Measurements from ENCODE around the gene FAAP20. TPM values are rescaled to one million over a fixed set of nuclear protein-coding genes. Genes with fewer than 3 reads are reported as not detected.

The FAAP20 gene
- total and polyA plus RNA-seq, 7 donors: 28.4 to 58.0 (median 45.3) TPM

DNA sequence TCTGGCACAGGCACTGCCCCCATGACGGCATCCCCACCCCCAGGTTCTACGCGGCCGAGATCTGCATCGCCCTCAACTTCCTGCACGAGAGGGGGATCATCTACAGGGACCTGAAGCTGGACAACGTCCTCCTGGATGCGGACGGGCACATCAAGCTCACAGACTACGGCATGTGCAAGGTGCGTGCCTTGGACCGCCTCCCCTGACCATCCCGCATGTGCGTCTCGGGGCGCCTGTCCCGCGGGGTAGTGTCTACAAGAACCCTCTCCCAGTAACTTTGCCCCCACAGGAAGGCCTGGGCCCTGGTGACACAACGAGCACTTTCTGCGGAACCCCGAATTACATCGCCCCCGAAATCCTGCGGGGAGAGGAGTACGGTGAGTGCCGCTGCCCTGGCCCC lies 22.6 kb downstream of the FAAP20 start:
- H3K4me3 ChIP-seq: no peak overlapping the region
- intact Hi-C loops (cut with DNase I): no loop called here
- no peaks in the 10 kb centered on the region for H3K36me3 ChIP-seq
- no peak for DNase-seq
- no peak for TF ChIP-seq POLR2A (IDR thresholded peaks at IDR 0.05)
- TF ChIP-seq, protein P1, sequence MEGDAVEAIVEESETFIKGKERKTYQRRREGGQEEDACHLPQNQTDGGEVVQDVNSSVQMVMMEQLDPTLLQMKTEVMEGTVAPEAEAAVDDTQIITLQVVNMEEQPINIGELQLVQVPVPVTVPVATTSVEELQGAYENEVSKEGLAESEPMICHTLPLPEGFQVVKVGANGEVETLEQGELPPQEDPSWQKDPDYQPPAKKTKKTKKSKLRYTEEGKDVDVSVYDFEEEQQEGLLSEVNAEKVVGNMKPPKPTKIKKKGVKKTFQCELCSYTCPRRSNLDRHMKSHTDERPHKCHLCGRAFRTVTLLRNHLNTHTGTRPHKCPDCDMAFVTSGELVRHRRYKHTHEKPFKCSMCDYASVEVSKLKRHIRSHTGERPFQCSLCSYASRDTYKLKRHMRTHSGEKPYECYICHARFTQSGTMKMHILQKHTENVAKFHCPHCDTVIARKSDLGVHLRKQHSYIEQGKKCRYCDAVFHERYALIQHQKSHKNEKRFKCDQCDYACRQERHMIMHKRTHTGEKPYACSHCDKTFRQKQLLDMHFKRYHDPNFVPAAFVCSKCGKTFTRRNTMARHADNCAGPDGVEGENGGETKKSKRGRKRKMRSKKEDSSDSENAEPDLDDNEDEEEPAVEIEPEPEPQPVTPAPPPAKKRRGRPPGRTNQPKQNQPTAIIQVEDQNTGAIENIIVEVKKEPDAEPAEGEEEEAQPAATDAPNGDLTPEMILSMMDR (IDR thresholded peaks at IDR 0.05): no peak
- TF ChIP-seq POLR2AphosphoS5 (IDR thresholded peaks at IDR 0.05): no peak
- TF ChIP-seq EP300 (IDR thresholded peaks at IDR 0.05): no peak
- H3K27ac ChIP-seq: no peak overlapping the region
- WGBS, 2 donors: 96% methylated on average over 26 of the region's 26 CpGs
- no peaks in the 10 kb centered on the region for H3K27me3 ChIP-seq
- H3K4me1 ChIP-seq: peaks cover 0 to 13% (median 0%) of the 10 kb centered on the region in 4 donors
- H3K9me3 ChIP-seq: no peaks in the 10 kb centered on the region

DNA sequence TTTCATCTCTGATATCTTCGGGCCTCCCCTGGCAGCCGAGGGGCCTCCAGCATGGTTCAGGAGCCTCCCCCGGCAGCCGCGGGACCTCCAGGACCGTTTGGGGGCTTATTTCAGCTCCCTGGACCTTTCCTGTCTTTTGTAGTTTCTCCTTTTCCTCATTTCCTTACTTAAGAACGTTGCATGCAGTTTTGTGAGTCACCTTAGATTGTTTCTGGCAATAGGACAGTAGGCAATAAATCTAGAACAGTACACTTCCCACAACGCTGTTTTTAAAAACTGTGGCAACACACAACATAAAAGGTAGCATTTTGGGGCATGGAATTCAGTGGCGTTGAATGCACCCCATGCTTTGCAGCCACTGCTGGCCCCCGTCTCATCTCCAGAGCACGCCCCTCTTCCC lies 24.4 kb downstream of the FAAP20 start:
- H3K27ac ChIP-seq: no peak overlapping the region
- H3K9me3 ChIP-seq: no peaks in the 10 kb centered on the region
- no peaks in the 10 kb centered on the region for H3K27me3 ChIP-seq
- peaks cover 0 to 13% (median 0%) of the 10 kb centered on the region in 4 donors for H3K4me1 ChIP-seq
- no peak overlapping the region for H3K4me3 ChIP-seq
- TF ChIP-seq POLR2A (IDR thresholded peaks at IDR 0.05) (no peak), POLR2AphosphoS5 (IDR thresholded peaks at IDR 0.05) (no peak), EP300 (IDR thresholded peaks at IDR 0.05) (no peak)
- TF ChIP-seq, protein P1 (IDR thresholded peaks at IDR 0.05): no peak
- H3K36me3 ChIP-seq: no peaks in the 10 kb centered on the region
- intact Hi-C loops (cut with DNase I): no loop called here
- 71 to 76% methylated on average over 11 of the region's 11 CpGs for WGBS, 2 donors
- DNase-seq: no peak

DNA sequence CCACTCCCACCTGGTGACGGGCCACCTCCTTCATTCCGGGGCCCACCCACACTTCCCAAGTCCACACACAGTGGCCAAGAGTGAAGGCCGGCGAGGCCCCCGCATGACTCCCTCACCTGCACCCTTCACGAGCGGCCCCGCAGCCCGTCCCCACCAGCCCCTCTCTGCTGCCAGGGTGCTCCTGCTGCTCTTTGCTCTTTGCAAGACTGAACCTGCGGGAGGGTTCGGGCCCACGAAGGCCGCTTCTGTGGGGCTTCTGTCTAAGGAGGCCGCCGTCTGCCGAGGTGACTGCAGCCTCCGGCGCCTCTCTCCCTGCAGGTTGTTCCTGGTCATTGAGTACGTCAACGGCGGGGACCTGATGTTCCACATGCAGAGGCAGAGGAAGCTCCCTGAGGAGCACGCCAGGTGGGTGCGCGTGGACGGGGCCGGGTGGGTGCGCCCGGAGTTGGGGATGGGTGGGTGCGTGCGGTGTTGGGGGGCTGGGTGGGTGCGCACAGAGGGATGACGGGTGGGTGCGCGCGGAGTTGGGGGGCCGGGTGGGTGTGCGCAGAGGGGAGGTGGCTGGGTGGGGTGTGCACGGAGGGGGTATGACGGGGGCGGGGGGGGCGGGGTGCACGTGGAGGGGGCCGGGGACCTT lies 25.3 kb downstream of the FAAP20 start:
- intact Hi-C loops (cut with DNase I): no loop called here
- H3K9me3 ChIP-seq: no peaks in the 10 kb centered on the region
- no peak overlapping the region for H3K27ac ChIP-seq
- H3K4me3 ChIP-seq: no peak overlapping the region
- no peak for DNase-seq
- H3K4me1 ChIP-seq: peaks cover 0 to 5% (median 0%) of the 10 kb centered on the region in 4 donors
- no peaks in the 10 kb centered on the region for H3K36me3 ChIP-seq
- WGBS, 2 donors: 95 to 96% methylated on average over 43 of the region's 43 CpGs
- no peaks in the 10 kb centered on the region for H3K27me3 ChIP-seq
- TF ChIP-seq EP300 (IDR thresholded peaks at IDR 0.05): no peak

DNA sequence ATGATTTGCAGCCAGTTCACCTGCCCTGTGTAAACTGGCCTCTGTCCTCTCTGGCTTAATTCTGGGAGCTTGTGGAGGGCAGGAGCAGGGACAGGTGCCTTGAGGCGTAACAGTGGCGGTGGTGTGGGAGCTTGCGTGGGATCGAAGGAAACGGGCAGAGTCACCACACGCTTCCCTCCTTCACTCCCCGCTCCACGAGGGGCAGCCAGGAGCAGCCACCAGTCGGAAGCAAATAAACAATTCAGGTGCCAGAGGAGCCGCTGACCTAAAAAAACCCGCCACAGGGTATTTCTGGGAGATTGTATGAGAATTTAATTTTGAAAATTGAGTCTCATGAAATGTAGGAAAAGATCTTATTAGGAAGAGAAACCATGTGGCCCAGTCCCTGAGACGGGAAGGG lies 26.0 kb downstream of the FAAP20 start:
- Histone ChIP-seq H3K4me3 (no peak overlapping the region), H3K27me3 (no peaks in the 10 kb centered on the region), H3K27ac (no peak overlapping the region), H3K4me1 (no peaks in the 10 kb centered on the region), H3K9me3 (no peaks in the 10 kb centered on the region), H3K36me3 (no peaks in the 10 kb centered on the region)
- intact Hi-C loops (cut with DNase I): no loop called here
- no peak for TF ChIP-seq POLR2A (IDR thresholded peaks at IDR 0.05)
- TF ChIP-seq POLR2AphosphoS5 (IDR thresholded peaks at IDR 0.05): no peak
- TF ChIP-seq, protein P1 (IDR thresholded peaks at IDR 0.05): no peak
- TF ChIP-seq EP300 (IDR thresholded peaks at IDR 0.05): no peak
- no peak for DNase-seq
- 94 to 95% methylated on average over 12 of the region's 12 CpGs for WGBS, 2 donors

DNA sequence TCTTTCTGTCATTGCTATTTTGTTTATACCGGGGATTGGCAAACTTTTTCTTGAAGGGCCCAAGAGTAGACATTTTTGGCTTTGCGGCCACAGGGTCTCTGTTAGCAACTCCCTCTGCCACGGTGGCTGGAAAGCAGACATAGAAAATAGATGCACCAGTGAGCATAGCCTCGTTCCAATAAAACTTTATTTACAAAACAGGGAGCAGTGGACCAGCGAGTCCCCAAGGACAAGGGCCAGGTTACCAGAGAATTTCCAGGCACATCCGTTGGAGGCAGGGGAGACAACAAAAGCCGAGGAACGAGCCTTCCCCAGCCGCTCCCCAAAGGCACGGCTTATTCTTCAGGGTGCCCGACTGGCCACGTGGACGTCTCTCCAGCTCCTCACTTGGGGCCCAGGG lies 26.5 kb downstream of the FAAP20 start:
- 94 to 95% methylated on average over 13 of the region's 13 CpGs for WGBS, 2 donors
- H3K4me3 ChIP-seq: no peak overlapping the region
- H3K4me1 ChIP-seq: no peaks in the 10 kb centered on the region
- no peak overlapping the region for H3K27ac ChIP-seq
- DNase-seq: no peak
- no peaks in the 10 kb centered on the region for H3K9me3 ChIP-seq
- intact Hi-C loops (cut with DNase I): no loop called here
- no peaks in the 10 kb centered on the region for H3K27me3 ChIP-seq
- TF ChIP-seq POLR2AphosphoS5 (IDR thresholded peaks at IDR 0.05) (no peak), POLR2A (IDR thresholded peaks at IDR 0.05) (no peak), EP300 (IDR thresholded peaks at IDR 0.05) (no peak)
- TF ChIP-seq, protein P1 (IDR thresholded peaks at IDR 0.05): no peak
- H3K36me3 ChIP-seq: no peaks in the 10 kb centered on the region

Measured in sigmoid colon (tissue), 7 donors.